Measurements from ENCODE around the gene KATNIP.

The KATNIP gene

GRCh38 chr16:27582883-27583282 lies 32.9 kb downstream of the KATNIP start:
- no peak for DNase-seq (ENCODE audit: low read depth in 2 of 2)

GRCh38 chr16:27583634-27584033 lies 33.7 kb downstream of the KATNIP start:
- no peak for DNase-seq (ENCODE audit: low read depth in 2 of 2)

DNA sequence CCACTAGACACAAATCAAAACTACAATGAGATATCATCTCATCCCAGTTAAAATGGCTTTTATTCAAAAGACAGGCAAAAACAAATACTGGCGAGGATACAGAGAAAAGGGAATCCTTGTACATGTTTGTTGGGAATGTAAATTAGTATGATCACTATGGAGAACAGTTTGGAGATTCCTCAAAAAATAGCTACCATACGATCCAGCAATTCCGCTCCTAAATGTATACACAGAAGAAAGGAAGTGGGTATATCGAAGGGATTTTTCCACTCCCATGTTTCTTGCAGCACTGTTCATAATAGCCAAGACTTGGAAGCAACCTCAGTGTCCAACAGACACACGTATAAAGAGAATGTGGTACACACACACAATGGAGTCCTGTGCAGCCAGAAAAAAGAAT lies 35.3 kb downstream of the KATNIP start:
- DNase-seq (ENCODE audit: low read depth in 2 of 2): no peak

GRCh38 chr16:27586711-27587110 lies 36.8 kb downstream of the KATNIP start:
- DNase-seq (ENCODE audit: low read depth in 2 of 2): no peak

GRCh38 chr16:27588057-27588456 lies 38.1 kb downstream of the KATNIP start:
- DNase-seq (ENCODE audit: low read depth in 2 of 2): no peak

DNA sequence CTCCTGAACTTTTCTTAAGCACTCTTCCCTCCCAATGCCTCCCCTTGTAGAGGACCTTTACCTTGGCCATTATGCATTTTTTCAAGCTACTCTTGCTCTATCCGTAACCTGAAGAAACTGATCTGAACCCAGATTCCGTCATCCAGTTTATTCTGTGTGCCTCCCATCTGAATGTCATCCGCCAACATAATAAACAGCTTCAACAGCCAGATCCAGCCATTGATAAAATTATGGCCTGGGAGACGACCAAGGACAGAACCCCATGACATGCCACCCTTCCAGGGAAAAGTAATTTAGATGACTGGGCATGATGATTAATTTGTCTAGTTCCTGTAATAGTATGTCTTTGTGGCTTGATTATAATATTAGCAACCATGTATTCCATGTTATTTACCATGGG lies 41.9 kb downstream of the KATNIP start:
- no peak for DNase-seq (ENCODE audit: low read depth in 2 of 2)

DNA sequence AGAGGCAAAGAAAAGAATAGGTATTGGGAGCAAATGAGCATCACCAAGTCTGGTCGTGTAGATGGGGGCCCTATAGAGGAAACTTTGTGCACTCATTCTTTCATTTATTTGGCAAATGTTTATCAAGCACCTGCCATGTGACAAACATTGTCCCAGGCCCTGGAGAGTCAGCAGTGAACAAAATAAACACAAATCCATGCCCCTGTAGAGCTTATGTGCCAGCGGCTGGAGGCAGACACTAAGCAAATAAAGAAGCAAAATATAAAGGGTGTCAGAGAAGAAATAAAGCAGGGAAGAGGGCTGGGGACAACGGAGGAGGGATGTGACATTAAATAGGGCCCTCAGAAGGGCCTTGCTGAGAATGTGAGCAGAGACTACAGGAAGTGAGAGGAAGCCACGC lies 45.5 kb downstream of the KATNIP start:
- DNase-seq (ENCODE audit: low read depth in 2 of 2): no peak

- DNase-seq (ENCODE audit: low read depth in 2 of 2): no peak
These were observed 46.0 kb downstream of the KATNIP start for GRCh38 chr16:27595993-27596392.

- DNase-seq (ENCODE audit: low read depth in 2 of 2): no peak
These were observed 46.5 kb downstream of the KATNIP start for GRCh38 chr16:27596411-27596810.

- no peak for DNase-seq (ENCODE audit: low read depth in 2 of 2)
These were observed 47.4 kb downstream of the KATNIP start for GRCh38 chr16:27597361-27597760.

DNA sequence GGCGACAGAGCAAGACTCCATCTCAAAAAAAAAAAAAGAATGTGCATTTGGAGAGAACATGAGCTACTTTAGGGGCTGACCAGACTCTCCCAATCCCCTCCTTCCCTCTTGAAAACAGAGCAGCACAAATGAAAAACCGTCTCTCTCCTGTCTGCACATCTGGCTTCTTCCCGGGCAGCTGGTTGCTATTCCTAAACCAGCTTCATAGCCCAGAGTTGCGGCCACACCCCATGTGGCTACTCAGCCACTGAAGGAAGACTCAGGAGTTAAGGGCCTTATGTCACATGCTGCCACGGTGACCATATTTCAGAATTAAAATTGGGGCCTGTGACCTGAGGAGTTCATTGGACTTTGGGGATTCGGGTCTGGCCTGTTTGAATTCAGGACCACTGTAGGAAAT lies 48.3 kb downstream of the KATNIP start:
- DNase-seq (ENCODE audit: low read depth in 2 of 2): no peak

DNA sequence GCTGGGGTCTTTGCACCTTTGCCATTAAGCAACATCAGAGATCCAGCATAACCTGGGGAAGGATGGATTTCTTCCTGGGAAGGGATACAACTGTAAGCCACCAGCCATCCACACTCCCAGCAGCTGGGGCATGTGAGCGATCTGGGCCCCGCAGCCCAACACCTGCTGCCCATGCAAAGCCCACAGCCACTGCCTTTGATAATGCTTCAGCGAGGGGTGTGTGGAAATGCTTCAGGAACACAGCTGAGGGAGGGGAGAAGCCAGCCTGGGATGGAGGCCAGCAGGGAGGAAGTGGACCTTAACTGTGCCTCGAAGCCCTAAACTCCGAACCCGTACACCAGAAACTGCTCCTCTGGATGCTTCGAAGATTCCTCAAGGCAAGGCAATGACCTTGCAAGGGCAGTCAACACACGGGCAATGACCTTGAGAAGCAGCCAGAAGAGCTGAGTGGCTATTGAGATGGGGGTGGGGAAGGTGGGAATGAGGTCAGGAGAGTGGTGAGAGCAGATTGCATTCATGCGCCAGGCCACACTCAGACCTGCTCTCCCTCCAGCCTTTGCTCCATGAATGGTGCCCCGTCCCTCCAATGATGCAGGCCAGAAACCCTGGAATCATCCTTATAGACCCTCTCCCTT lies 49.1 kb downstream of the KATNIP start:
- no peak for DNase-seq (ENCODE audit: low read depth in 2 of 2)

DNA sequence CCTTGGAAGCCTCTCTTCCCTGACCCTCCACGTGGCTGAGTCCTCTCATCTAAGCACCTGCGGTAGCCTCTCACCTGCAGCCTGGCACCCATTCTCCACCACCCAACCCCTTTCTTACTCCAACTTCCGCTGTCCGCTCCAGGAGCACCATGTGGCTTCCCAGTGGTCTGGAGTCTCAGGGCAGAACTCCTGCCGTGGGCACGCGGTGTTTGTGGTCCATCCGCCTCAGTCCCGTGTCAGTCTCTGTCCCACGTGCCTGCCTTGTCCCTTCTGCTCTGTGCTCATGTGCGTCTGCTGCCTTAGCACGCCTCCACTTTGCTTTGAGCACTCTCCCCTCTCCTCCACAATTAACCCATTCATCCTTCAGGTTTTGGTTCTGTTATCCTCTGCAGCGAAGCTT lies 49.7 kb downstream of the KATNIP start:
- no peak for DNase-seq (ENCODE audit: low read depth in 2 of 2)
